A673 (cell line): ENCODE results near the gene IL17B. TPM values are rescaled to one million over a fixed set of nuclear protein-coding genes. Genes with fewer than 3 reads are reported as not detected.

Experiments used
- BruUV-seq: library from RNA; stranded (reverse); fragments of 400-500 nt; replicated peaks from 2 replicates; lab custom pipeline; 2021; lab: Mats Ljungman, UMichigan
- CTCF ChIA-PET: fragments of 300-600 bp; sonication (Branson Sonifier 250); formaldehyde crosslinking; loops from one replicate; lab custom pipeline; 2022; ENCODE audit warnings: antibody characterized with exemption; lab: Charles Lee
- POLR2A ChIA-PET: fragments of 300-600 bp; sonication (Branson Sonifier 250); formaldehyde crosslinking; loops from one replicate; lab custom pipeline; 2022; ENCODE audit warnings: antibody characterized with exemption; ENCODE audit not compliant: low non-redundant PET; lab: Charles Lee
- DNase-seq: peaks from one replicate; pipeline ENCODE4 v3.0.0-alpha.2; 2015; ENCODE audit warnings: low spot score
- H3K27ac ChIP-seq: fragments of 200-600 bp; sonication (generic); 2 replicates; pipeline ENCODE4 v1.5.1; 2016; ENCODE audit warnings: mixed run types, low read depth, mild to moderate bottlenecking, mixed read lengths, antibody characterized with exemption, low read length; ENCODE audit not compliant: poor library complexity, severe bottlenecking
- H3K27me3 ChIP-seq: fragments of 200-600 bp; sonication (generic); replicated peaks from 2 replicates; pipeline ENCODE4 v1.6.1; 2017; ENCODE audit warnings: mixed run types, low read depth, mild to moderate bottlenecking, mixed read lengths, antibody characterized with exemption, low read length; ENCODE audit not compliant: insufficient read depth, poor library complexity
- H3K36me3 ChIP-seq: fragments of 200-600 bp; sonication (generic); 2 replicates; pipeline ENCODE4 v1.6.1; 2016; ENCODE audit warnings: mixed run types, mild to moderate bottlenecking, mixed read lengths, antibody characterized with exemption, low read length; ENCODE audit not compliant: insufficient read depth, poor library complexity, severe bottlenecking
- H3K4me1 ChIP-seq: fragments of 200-600 bp; sonication (generic); 2 replicates; pipeline ENCODE4 v1.6.1; 2017; ENCODE audit warnings: mixed run types, mild to moderate bottlenecking, mixed read lengths, antibody characterized with exemption, low read length; ENCODE audit not compliant: insufficient read depth, poor library complexity, severe bottlenecking
- H3K4me3 ChIP-seq: fragments of 200-600 bp; sonication (generic); 2 replicates; pipeline ENCODE4 v1.5.1; 2016; ENCODE audit warnings: low read depth, mixed run types, mild to moderate bottlenecking, mixed read lengths, low read length; ENCODE audit not compliant: poor library complexity, severe bottlenecking
- H3K9me3 ChIP-seq: fragments of 200-600 bp; sonication (generic); 2 replicates; pipeline ENCODE4 v1.6.1; 2016; ENCODE audit warnings: mixed run types, low read depth, mild to moderate bottlenecking, mixed read lengths, antibody characterized with exemption, low read length; ENCODE audit not compliant: poor library complexity, severe bottlenecking
- EZH2 ChIP-seq: fragments of 200-600 bp; sonication (generic); IDR thresholded peaks from 2 replicates; pipeline ENCODE4 v1.6.1; 2017; ENCODE audit warnings: borderline replicate concordance, low read depth, mild to moderate bottlenecking, mixed read lengths, antibody characterized with exemption, low read length; ENCODE audit not compliant: poor library complexity, severe bottlenecking
- intact Hi-C: fragments of 100-400 bp; cut with micrococcal nuclease; formaldehyde crosslinking; loops from one replicate; pipeline ENCODE4 v1.10.0; 2022; ENCODE audit not compliant: unreplicated experiment
- total RNA-seq: library from RNA; stranded (reverse); gene quantifications from 2 replicates; pipeline ENCODE4 v1.2.3, GENCODE V29; 2021
- TF ChIP-seq, protein P1 (sequence below): fragments of 300-800, 200-600 bp; sonication (generic); conservative IDR thresholded peaks from 2 replicates; pipeline ENCODE4 v1.5.1; 2017; ENCODE audit warnings: low read depth, mild to moderate bottlenecking, antibody characterized with exemption, low read length, moderate library complexity, mixed read lengths

The IL17B gene
- total RNA-seq, 1 experiment from 2014 or later = not detected

DNA sequence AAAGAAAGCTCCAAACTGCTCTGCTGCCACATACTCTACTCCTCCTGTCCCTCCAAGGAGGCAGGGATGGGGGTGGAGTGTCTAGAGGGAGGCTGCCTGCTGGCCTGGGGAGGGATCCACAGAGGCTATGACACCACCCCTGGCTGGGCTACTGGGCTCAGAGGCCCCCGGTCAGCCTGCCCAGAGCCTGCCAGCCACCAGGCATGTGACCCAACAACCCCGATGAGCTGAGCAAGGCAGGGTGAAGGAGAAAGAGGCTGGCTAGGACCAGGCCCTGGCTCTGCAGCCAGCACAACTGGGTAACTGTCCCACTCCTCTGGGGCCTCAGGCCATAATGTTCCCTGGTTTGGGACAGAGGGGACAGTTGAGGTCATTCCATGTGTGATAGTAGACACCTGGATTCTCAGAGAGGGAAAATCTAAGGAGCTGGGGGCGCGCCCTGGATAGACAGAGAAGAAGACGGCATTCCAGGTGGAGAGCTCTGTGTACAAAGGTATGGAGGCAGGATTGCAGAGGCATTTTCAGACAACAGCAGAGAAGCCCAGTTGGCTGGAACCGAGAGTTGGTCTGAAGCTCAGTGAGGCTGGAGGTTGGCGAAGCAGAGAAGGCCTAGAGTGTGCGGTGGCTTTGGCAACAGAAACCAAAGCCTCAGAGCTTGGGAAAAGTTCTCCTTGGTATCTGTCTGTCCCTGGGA lies 33.8 kb upstream of the IL17B start:
- POLR2A ChIA-PET = no interaction called here
- no peaks in the 10 kb centered on the region for H3K4me1 ChIP-seq
- CTCF ChIA-PET = interaction anchor here (0.6 kb wide), 1 partner anchor 148 kb away, joined by 3 read pairs; no protein-coding TSS in a partner anchor
- DNase-seq = no peak
- H3K36me3 ChIP-seq = no peaks in the 10 kb centered on the region
- no peaks in the 10 kb centered on the region for H3K27me3 ChIP-seq
- TF ChIP-seq, protein P1, sequence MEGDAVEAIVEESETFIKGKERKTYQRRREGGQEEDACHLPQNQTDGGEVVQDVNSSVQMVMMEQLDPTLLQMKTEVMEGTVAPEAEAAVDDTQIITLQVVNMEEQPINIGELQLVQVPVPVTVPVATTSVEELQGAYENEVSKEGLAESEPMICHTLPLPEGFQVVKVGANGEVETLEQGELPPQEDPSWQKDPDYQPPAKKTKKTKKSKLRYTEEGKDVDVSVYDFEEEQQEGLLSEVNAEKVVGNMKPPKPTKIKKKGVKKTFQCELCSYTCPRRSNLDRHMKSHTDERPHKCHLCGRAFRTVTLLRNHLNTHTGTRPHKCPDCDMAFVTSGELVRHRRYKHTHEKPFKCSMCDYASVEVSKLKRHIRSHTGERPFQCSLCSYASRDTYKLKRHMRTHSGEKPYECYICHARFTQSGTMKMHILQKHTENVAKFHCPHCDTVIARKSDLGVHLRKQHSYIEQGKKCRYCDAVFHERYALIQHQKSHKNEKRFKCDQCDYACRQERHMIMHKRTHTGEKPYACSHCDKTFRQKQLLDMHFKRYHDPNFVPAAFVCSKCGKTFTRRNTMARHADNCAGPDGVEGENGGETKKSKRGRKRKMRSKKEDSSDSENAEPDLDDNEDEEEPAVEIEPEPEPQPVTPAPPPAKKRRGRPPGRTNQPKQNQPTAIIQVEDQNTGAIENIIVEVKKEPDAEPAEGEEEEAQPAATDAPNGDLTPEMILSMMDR = no peak
- TF ChIP-seq EZH2 = no peak
- BruUV-seq = no TSS peak
- no peaks in the 10 kb centered on the region for H3K9me3 ChIP-seq
- H3K27ac ChIP-seq = no peak overlapping the region
- intact Hi-C loops = no loop called here
- no peak overlapping the region for H3K4me3 ChIP-seq

DNA sequence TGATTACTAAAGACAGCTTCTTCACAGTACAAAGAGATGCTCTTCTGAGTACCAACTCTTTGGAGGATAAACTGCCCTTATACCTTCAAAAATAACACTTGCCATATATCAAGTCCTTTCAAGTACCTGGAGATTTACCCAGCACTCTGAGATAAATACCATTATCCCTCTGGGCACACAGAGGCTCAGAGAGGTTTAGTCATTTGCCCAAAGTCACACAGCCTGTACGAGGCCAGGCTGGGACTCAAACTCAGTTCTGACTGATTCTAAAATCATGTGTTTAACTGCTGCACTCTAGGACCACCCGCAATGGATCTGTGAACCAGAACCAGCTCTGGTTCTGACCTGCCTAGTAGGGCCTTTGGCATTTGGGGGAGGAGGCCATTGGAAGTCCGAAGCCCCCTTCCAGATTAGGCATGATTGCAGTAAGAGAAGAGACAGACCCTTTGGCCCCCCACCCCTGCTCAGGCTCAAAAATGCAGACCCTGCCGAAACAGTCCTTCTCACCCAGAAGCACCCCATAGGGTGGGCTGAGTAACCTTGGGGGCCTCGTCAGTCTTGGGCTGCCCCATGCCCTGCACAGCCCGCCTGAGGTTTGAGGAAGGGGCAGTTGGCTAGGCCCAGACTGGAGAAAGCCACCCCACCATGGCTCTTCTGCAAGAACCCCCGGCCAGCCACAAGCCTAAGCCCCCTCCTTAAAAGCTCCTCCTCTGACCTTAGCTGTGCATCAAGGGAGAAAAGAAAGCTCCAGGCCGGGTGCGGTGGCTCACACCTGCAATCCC lies 32.8 kb upstream of the IL17B start:
- Histone ChIP-seq H3K4me3 (no peak overlapping the region), H3K9me3 (no peaks in the 10 kb centered on the region), H3K36me3 (no peaks in the 10 kb centered on the region), H3K27me3 (no peaks in the 10 kb centered on the region), H3K27ac (no peak overlapping the region), H3K4me1 (peaks cover 3% of the 10 kb centered on the region)
- DNase-seq = no peak
- ChIA-PET POLR2A (no interaction called here), CTCF (no interaction called here)
- BruUV-seq = no TSS peak
- TF ChIP-seq EZH2 = no peak
- TF ChIP-seq, protein P1 = no peak
- intact Hi-C loops = no loop called here

DNA sequence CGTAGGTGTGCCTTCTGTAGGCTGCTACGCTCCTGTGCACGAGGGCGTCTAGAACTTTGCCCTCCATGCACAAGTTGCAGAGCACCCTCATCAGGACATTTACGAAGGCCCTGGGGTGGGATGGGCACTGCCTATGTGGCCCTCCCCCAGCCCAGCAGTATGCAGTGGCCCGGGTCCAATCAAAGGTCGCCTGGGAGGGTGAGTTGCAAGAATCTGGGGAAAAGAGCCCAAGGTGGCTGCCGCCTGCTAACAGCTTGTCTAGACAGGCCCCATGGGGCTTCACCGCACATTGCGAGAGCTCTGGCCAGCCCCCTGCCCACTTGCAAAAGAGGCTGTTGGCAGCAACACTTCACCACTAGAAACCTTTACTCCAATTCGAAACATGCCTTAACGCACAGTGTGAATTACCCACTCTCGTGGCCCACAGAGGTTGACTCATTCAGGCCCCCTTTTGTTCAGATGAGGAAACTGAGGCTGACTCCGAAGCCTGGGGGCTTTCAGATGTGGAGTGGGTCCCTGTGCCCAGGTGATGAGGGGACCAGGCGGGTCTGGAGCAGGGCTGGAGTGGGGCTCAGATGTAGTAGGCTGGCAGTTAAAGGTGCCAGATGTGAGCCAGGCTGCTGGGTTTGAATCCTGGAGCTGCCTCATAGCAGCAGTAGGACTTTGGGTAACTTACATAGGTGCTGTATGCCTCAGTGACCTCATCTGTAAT lies 31.8 kb upstream of the IL17B start:
- H3K9me3 ChIP-seq = no peaks in the 10 kb centered on the region
- DNase-seq = no peak
- TF ChIP-seq, protein P1 = no peak
- ChIA-PET POLR2A (no interaction called here), CTCF (no interaction called here)
- peaks cover 13% of the 10 kb centered on the region for H3K4me1 ChIP-seq
- H3K27ac ChIP-seq = no peak overlapping the region
- intact Hi-C loops = no loop called here
- no peak overlapping the region for H3K4me3 ChIP-seq
- H3K36me3 ChIP-seq = no peaks in the 10 kb centered on the region
- BruUV-seq = no TSS peak
- no peaks in the 10 kb centered on the region for H3K27me3 ChIP-seq
